Measurements from ENCODE around the gene LRP2. TPM values are rescaled to one million over a fixed set of nuclear protein-coding genes. Genes with fewer than 3 reads are reported as not detected.

The LRP2 gene
- total and polyA plus RNA-seq, 2 of the 4 experiments (the other 2 are of a cell fraction): not detected

DNA sequence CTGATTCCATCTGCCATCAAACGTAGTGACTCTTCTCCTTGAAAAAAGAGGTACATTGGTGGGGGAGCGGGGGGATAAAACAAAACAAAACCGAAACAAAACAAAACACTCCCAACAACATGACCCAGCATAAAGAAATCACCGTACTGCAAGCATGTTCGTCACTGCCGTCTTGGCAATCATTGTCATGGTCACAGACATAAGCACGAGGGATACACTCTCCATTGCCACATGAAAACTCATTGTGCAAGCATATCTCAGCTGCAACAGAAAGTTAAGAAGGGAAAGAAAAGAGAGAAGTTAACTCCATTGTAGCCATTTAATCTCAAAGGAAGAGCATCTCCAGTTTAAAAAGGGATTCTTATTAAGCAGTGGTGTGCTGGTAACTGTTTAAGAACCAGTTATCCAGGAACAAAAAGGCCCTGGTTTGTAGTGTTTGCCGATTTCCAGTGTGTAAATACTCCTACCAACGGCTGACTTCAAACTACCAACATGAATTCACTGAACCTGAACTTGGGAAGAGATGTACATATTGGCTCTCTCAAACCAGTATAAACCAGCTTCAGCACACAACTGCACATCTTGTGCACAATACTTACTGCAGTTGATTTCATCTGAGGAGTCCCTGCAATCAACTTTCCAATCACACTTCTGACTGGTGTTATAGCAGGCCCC lies 68.2 kb downstream of the LRP2 start:
- H2AK5ac ChIP-seq (ENCODE audit: low read depth, low read length): no peak overlapping the region
- in situ Hi-C loops (cut with MboI; ENCODE audit: low sequenced_read_pairs): no loop called here
- H4K91ac ChIP-seq (ENCODE audit: insufficient read depth, low read depth, low read length): no peak overlapping the region
- DNase-seq (no peak), ATAC-seq (ENCODE audit: low read depth) (no peak)
- no peak overlapping the region for H3K23ac ChIP-seq (ENCODE audit: low read depth, low read length)
- no peak overlapping the region for H3K14ac ChIP-seq (replicated peaks; ENCODE audit: low read depth, low read length)
- intact Hi-C loops (cut with micrococcal nuclease): no loop called here
- no peak overlapping the region for H3K56ac ChIP-seq (ENCODE audit: extremely low read depth, insufficient read depth, low read length)
- no peaks in the 10 kb centered on the region for H3K9me3 ChIP-seq (ENCODE audit: control insufficient read depth, insufficient read depth, low read length)
- no peak for TF ChIP-seq NFE2L2 (IDR thresholded peaks at IDR 0.05; ENCODE audit: low read depth, low read length)
- no peak for TF ChIP-seq BHLHE40 (IDR thresholded peaks at IDR 0.05; ENCODE audit: low read depth, low read length)
- H3K79me1 ChIP-seq (ENCODE audit: low read depth in 1 of 2, low read length in 2 of 2): no peaks in the 10 kb centered on the region
- no peaks in the 10 kb centered on the region for H3K9me1 ChIP-seq (ENCODE audit: insufficient read depth, low read length)
- H3K4me3 ChIP-seq (ENCODE audit: insufficient read depth, low read depth, low read length): no peak overlapping the region
- H3K18ac ChIP-seq (ENCODE audit: low read depth, low read length): no peak overlapping the region
- ChIA-PET POLR2A (ENCODE audit: unreplicated experiment) (no interaction called here), CTCF (no interaction called here)
- no peak overlapping the region for H4K8ac ChIP-seq (ENCODE audit: low read depth in 2 of 2, low read length in 2 of 2)
- no peaks in the 10 kb centered on the region for H3K4me1 ChIP-seq (ENCODE audit: control insufficient read depth, insufficient read depth, low read length)
- no TSS peak for BruUV-seq (replicated peaks)
- no peak overlapping the region for H2BK120ac ChIP-seq (ENCODE audit: low read depth, low read length)
- no peak overlapping the region for H3K4ac ChIP-seq (ENCODE audit: low read depth, low read length)
- no peaks in the 10 kb centered on the region for H4K20me1 ChIP-seq (ENCODE audit: insufficient read depth, low read length)
- H4K5ac ChIP-seq (ENCODE audit: low read depth, low read length): no peak overlapping the region
- H2BK5ac ChIP-seq (ENCODE audit: low read depth, low read length, poor library complexity, severe bottlenecking): no peak overlapping the region
- H2AFZ ChIP-seq (replicated peaks; ENCODE audit: low read length, poor library complexity): no peak overlapping the region
- 93% methylated on average over 3 of the region's 9 CpGs; no CpG with 5 or more reads in 1 of the 2 experiments for WGBS, 2 experiments (ENCODE audit: extremely low coverage in 2 of 2, insufficient read length in 1 of 2)
- H3K9ac ChIP-seq (ENCODE audit: low read depth, low read length): no peak overlapping the region
- no peaks in the 10 kb centered on the region for H3K27me3 ChIP-seq (ENCODE audit: control insufficient read depth, insufficient read depth, low read length)
- dilution Hi-C loops (cut with HindIII; ENCODE audit: low sequenced_read_pairs, unreplicated experiment): no loop called here
- H3K27ac ChIP-seq (ENCODE audit: insufficient read depth, low read length): no peak overlapping the region
- no peak overlapping the region for H2BK15ac ChIP-seq (ENCODE audit: low read depth, low read length)
- no peaks in the 10 kb centered on the region for H3K36me3 ChIP-seq (ENCODE audit: control insufficient read depth, insufficient read depth, low read length)
- H2BK20ac ChIP-seq (ENCODE audit: low read depth, low read length): no peak overlapping the region
- no peak overlapping the region for H2AK9ac ChIP-seq (replicated peaks; ENCODE audit: low read depth, low read length, poor library complexity)
- no peak overlapping the region for H3K4me2 ChIP-seq (ENCODE audit: low read depth, low read length)
